Measurements from ENCODE around the gene CYP4F22. TPM values are rescaled to one million over a fixed set of nuclear protein-coding genes. Genes with fewer than 3 reads are reported as not detected.

Gene CYP4F22
- total and polyA plus RNA-seq, 2 of the 8 experiments (the other 6 are each of a cell fraction or from before 2014, with no cell fraction given): not detected

- Histone ChIP-seq H3K79me1 (ENCODE audit: low read depth, low read length) (no peaks in the 10 kb centered on the region), H3K27me3 (replicated peaks in 1 of 4; ENCODE audit: control insufficient read depth in 3 of 4, extremely low read depth in 1 of 4, insufficient read depth in 3 of 4, low read length in 3 of 4) (no peaks in the 10 kb centered on the region), H2BK12ac (ENCODE audit: low read depth, low read length) (no peak overlapping the region), H2BK15ac (ENCODE audit: low read length) (no peak overlapping the region), H3K4me3 (ENCODE audit: extremely low read depth in 1 of 4, insufficient read depth in 2 of 4, low read depth in 3 of 4, low read length in 4 of 4) (no peak overlapping the region), H3K79me2 (ENCODE audit: control insufficient read depth in 1 of 2, insufficient read depth in 2 of 2, low read length in 2 of 2) (no peaks in the 10 kb centered on the region), H3K4ac (replicated peaks; ENCODE audit: insufficient read length, low read depth, low read length) (no peak overlapping the region), H3K14ac (ENCODE audit: insufficient read length) (no peak overlapping the region), H3K36me3 (ENCODE audit: control insufficient read depth in 2 of 4, insufficient read depth in 4 of 4, low read length in 3 of 4) (no peaks in the 10 kb centered on the region), H2AK5ac (ENCODE audit: low read depth, low read length) (no peak overlapping the region), H3K27ac (ENCODE audit: low read depth, low read length) (no peak overlapping the region), H4K8ac (ENCODE audit: extremely low read depth, insufficient read depth, low read length) (no peak overlapping the region), H3K18ac (ENCODE audit: extremely low read depth, low read length) (no peak overlapping the region), H4K5ac (ENCODE audit: insufficient read length, low read depth, low read length) (no peak overlapping the region), H3K56ac (replicated peaks; ENCODE audit: insufficient read length, low read depth, low read length) (no peak overlapping the region), H3K23me2 (ENCODE audit: low read depth, low read length) (no peaks in the 10 kb centered on the region), H2BK20ac (ENCODE audit: low read length) (no peak overlapping the region), H2BK120ac (replicated peaks; ENCODE audit: low read depth, low read length) (no peak overlapping the region), H4K91ac (replicated peaks; ENCODE audit: insufficient read length, low read length) (no peak overlapping the region), H3K9ac (replicated peaks in 1 of 4; ENCODE audit: extremely low read depth in 1 of 4, low read depth in 3 of 4, low read length in 3 of 4) (no peak overlapping the region), H2BK5ac (ENCODE audit: low read depth, low read length) (no peak overlapping the region), H4K20me1 (replicated peaks in 1 of 2; ENCODE audit: control insufficient read depth in 1 of 2, insufficient read depth in 2 of 2, low read length in 2 of 2) (no peaks in the 10 kb centered on the region), H3K23ac (ENCODE audit: insufficient read length) (no peak overlapping the region), H2AFZ (ENCODE audit: low read length) (no peak overlapping the region), H3K9me3 (ENCODE audit: insufficient read depth in 2 of 2, low read depth in 1 of 2, low read length in 1 of 2) (peaks cover 47 to 79% of the 10 kb centered on the region in 2 experiments), H3K4me1 (replicated peaks in 1 of 4; ENCODE audit: control insufficient read depth in 3 of 4, insufficient read depth in 4 of 4, low read length in 3 of 4) (no peaks in the 10 kb centered on the region), H3K4me2 (ENCODE audit: insufficient read depth in 1 of 2, low read depth in 2 of 2, low read length in 2 of 2) (no peak overlapping the region)
- POLR2A ChIA-PET (ENCODE audit: partially characterized antibody): no interaction called here
- DNase-seq (ENCODE audit: low read depth in 1 of 2, low spot score in 2 of 2) (no peak), FAIRE-seq (no peak)
- CTCF ChIA-PET (ENCODE audit: partially characterized antibody): no interaction called here
- 74% methylated on average over 5 of the region's 7 CpGs; no CpG with 5 or more reads in 1 of the 2 experiments for WGBS, 2 experiments (ENCODE audit: extremely low coverage in 1 of 2, insufficient coverage in 1 of 2, insufficient read length in 1 of 2, insufficient replicate concordance in 2 of 2, low coverage in 1 of 2, low lambda C conversion rate in 2 of 2, missing lambda C conversion rate in 1 of 2)
- no peak for TF ChIP-seq CREB1 (IDR thresholded peaks at IDR 0.05)
- no peak for TF ChIP-seq POLR2AphosphoS5 (IDR thresholded peaks at IDR 0.05; ENCODE audit: low read depth, low read length)
- no peak for TF ChIP-seq KDM4A (IDR thresholded peaks at IDR 0.05; ENCODE audit: low read depth, low read length, severe bottlenecking)
- no peak for TF ChIP-seq ASH2L (IDR thresholded peaks at IDR 0.05; ENCODE audit: low read length)
- TF ChIP-seq, protein P1, sequence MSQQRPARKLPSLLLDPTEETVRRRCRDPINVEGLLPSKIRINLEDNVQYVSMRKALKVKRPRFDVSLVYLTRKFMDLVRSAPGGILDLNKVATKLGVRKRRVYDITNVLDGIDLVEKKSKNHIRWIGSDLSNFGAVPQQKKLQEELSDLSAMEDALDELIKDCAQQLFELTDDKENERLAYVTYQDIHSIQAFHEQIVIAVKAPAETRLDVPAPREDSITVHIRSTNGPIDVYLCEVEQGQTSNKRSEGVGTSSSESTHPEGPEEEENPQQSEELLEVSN (IDR thresholded peaks at IDR 0.05): no peak
Observed at GRCh38 chr19:15564534-15565168, 56.3 kb downstream of the CYP4F22 start.
